K562 (cell line): Measurements from ENCODE around the gene PHC3. TPM values are rescaled to one million over a fixed set of nuclear protein-coding genes. Genes with fewer than 3 reads are reported as not detected.

Experiments used
- ZNF609 ChIP-seq: sonication (generic); formaldehyde crosslinking; IDR thresholded peaks from 2 replicates; pipeline ENCODE4 v1.8.1; 2023; ENCODE audit warnings: missing genetic modification reagents, mild to moderate bottlenecking, borderline replicate concordance
- ZNF785 ChIP-seq: fragments of 250-450 bp; sonication (Bioruptor Pico); IDR thresholded peaks from 2 replicates; pipeline ENCODE4 v1.4.0; 2020; ENCODE audit warnings: mild to moderate bottlenecking
- polyA plus RNA-seq, 8 experiments: library from polyadenylated mRNA; depleted of rRNA in 4 of 8; stranded (reverse) in 5 of 8; unstranded in 3 of 8; fragments of >200 nt; fragmentation: Nextera tagmentation in 2 of 8; fragmentation: Illumina TruSeq in 1 of 8; extraction: Ambion mirVana in 2 of 8; extraction: Trizol in 1 of 8; gene quantifications; 2 replicates each; pipeline versions ENCODE4 v1.2.1 to v1.2.3, GENCODE V29; 2011 to 2014; ENCODE audit warnings: inconsistent platforms in 1 of 8, missing spikeins in 1 of 8
- total RNA-seq, 7 experiments: library from RNA; depleted of rRNA in 6 of 7; stranded (reverse); fragments of >200 nt in 6 of 7; fragmentation: Illumina TruSeq in 2 of 7; extraction: Trizol in 2 of 7; gene quantifications; 2 replicates each; pipeline versions ENCODE4 v1.2.1 to v1.2.3, GENCODE V29; 2011 to 2021; ENCODE audit warnings: low replicate concordance in 1 of 7
- TF ChIP-seq, protein P1 (sequence below): fragments of 450-650 bp; IDR thresholded peaks from 2 replicates; pipeline ENCODE4 v1.6.1; 2016; ENCODE audit warnings: mild to moderate bottlenecking, moderate library complexity
- TF ChIP-seq, protein P2 (sequence below): fragments of 450-650 bp; IDR thresholded peaks from 2 replicates; pipeline ENCODE4 v1.6.1; 2016; ENCODE audit warnings: mild to moderate bottlenecking

Gene PHC3
- total and polyA plus RNA-seq, 9 of the 15 experiments (the other 6 are each of a cell fraction or from before 2014, with no cell fraction given) = 3.1 to 21.6 (median 10.5) TPM

- TF ChIP-seq, protein P1, sequence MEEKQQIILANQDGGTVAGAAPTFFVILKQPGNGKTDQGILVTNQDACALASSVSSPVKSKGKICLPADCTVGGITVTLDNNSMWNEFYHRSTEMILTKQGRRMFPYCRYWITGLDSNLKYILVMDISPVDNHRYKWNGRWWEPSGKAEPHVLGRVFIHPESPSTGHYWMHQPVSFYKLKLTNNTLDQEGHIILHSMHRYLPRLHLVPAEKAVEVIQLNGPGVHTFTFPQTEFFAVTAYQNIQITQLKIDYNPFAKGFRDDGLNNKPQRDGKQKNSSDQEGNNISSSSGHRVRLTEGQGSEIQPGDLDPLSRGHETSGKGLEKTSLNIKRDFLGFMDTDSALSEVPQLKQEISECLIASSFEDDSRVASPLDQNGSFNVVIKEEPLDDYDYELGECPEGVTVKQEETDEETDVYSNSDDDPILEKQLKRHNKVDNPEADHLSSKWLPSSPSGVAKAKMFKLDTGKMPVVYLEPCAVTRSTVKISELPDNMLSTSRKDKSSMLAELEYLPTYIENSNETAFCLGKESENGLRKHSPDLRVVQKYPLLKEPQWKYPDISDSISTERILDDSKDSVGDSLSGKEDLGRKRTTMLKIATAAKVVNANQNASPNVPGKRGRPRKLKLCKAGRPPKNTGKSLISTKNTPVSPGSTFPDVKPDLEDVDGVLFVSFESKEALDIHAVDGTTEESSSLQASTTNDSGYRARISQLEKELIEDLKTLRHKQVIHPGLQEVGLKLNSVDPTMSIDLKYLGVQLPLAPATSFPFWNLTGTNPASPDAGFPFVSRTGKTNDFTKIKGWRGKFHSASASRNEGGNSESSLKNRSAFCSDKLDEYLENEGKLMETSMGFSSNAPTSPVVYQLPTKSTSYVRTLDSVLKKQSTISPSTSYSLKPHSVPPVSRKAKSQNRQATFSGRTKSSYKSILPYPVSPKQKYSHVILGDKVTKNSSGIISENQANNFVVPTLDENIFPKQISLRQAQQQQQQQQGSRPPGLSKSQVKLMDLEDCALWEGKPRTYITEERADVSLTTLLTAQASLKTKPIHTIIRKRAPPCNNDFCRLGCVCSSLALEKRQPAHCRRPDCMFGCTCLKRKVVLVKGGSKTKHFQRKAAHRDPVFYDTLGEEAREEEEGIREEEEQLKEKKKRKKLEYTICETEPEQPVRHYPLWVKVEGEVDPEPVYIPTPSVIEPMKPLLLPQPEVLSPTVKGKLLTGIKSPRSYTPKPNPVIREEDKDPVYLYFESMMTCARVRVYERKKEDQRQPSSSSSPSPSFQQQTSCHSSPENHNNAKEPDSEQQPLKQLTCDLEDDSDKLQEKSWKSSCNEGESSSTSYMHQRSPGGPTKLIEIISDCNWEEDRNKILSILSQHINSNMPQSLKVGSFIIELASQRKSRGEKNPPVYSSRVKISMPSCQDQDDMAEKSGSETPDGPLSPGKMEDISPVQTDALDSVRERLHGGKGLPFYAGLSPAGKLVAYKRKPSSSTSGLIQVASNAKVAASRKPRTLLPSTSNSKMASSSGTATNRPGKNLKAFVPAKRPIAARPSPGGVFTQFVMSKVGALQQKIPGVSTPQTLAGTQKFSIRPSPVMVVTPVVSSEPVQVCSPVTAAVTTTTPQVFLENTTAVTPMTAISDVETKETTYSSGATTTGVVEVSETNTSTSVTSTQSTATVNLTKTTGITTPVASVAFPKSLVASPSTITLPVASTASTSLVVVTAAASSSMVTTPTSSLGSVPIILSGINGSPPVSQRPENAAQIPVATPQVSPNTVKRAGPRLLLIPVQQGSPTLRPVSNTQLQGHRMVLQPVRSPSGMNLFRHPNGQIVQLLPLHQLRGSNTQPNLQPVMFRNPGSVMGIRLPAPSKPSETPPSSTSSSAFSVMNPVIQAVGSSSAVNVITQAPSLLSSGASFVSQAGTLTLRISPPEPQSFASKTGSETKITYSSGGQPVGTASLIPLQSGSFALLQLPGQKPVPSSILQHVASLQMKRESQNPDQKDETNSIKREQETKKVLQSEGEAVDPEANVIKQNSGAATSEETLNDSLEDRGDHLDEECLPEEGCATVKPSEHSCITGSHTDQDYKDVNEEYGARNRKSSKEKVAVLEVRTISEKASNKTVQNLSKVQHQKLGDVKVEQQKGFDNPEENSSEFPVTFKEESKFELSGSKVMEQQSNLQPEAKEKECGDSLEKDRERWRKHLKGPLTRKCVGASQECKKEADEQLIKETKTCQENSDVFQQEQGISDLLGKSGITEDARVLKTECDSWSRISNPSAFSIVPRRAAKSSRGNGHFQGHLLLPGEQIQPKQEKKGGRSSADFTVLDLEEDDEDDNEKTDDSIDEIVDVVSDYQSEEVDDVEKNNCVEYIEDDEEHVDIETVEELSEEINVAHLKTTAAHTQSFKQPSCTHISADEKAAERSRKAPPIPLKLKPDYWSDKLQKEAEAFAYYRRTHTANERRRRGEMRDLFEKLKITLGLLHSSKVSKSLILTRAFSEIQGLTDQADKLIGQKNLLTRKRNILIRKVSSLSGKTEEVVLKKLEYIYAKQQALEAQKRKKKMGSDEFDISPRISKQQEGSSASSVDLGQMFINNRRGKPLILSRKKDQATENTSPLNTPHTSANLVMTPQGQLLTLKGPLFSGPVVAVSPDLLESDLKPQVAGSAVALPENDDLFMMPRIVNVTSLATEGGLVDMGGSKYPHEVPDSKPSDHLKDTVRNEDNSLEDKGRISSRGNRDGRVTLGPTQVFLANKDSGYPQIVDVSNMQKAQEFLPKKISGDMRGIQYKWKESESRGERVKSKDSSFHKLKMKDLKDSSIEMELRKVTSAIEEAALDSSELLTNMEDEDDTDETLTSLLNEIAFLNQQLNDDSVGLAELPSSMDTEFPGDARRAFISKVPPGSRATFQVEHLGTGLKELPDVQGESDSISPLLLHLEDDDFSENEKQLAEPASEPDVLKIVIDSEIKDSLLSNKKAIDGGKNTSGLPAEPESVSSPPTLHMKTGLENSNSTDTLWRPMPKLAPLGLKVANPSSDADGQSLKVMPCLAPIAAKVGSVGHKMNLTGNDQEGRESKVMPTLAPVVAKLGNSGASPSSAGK = no peak
- TF ChIP-seq ZNF609 (CRISPR knock-in tag) = no peak
- no peak for TF ChIP-seq ZNF785
- TF ChIP-seq, protein P2, sequence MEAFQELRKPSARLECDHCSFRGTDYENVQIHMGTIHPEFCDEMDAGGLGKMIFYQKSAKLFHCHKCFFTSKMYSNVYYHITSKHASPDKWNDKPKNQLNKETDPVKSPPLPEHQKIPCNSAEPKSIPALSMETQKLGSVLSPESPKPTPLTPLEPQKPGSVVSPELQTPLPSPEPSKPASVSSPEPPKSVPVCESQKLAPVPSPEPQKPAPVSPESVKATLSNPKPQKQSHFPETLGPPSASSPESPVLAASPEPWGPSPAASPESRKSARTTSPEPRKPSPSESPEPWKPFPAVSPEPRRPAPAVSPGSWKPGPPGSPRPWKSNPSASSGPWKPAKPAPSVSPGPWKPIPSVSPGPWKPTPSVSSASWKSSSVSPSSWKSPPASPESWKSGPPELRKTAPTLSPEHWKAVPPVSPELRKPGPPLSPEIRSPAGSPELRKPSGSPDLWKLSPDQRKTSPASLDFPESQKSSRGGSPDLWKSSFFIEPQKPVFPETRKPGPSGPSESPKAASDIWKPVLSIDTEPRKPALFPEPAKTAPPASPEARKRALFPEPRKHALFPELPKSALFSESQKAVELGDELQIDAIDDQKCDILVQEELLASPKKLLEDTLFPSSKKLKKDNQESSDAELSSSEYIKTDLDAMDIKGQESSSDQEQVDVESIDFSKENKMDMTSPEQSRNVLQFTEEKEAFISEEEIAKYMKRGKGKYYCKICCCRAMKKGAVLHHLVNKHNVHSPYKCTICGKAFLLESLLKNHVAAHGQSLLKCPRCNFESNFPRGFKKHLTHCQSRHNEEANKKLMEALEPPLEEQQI = no peak
- TF ChIP-seq, all 486 proteins: peak for 0
Measured at GRCh38 chr3:170200987-170201386, 19.5 kb upstream of the PHC3 start (continued).
